CD4-positive, alpha-beta T cell (primary cell): ENCODE results near the gene NMBR. TPM values are rescaled to one million over a fixed set of nuclear protein-coding genes. Genes with fewer than 3 reads are reported as not detected.

Source experiments
- ATAC-seq: fragments of 200-7000 bp; cut with Tn5 transposase; one replicate; pipeline ENCODE4 v1.10.0; 2022; ENCODE audit warnings: mild to moderate bottlenecking; ENCODE audit not compliant: poor library complexity
- CTCF ChIA-PET: fragments of 350-600 bp; sonication (Branson Sonifier 250); formaldehyde crosslinking; loops from one replicate; lab custom pipeline; 2021; ENCODE audit warnings: antibody characterized with exemption, inconsistent platforms; lab: Charles Lee
- POLR2A ChIA-PET: fragments of 350-600 bp; sonication (Branson Sonifier 250); formaldehyde crosslinking; loops from one replicate; lab custom pipeline; 2021; ENCODE audit warnings: antibody characterized with exemption, inconsistent platforms; lab: Charles Lee
- DNase-seq, 14 experiments: peaks; one replicate each; pipeline ENCODE4 v3.0.0-alpha.2; 2013 to 2020; ENCODE audit warnings: mixed read lengths in 2 of 14
- H3K27ac ChIP-seq, 2 donors: one replicate each; pipeline versions ENCODE4 v1.5.1 to v1.7.0; 2013; ENCODE audit warnings: low read length in 2 of 2, low read depth in 1 of 2, mild to moderate bottlenecking in 1 of 2
- H3K27me3 ChIP-seq, 2 experiments: 1 replicate in 1 of 2; 2 replicates in 1 of 2; pipeline versions ENCODE4 v1.6.1 to v1.7.0; 2013; ENCODE audit warnings: low read length in 2 of 2, control low read depth in 1 of 2, mild to moderate bottlenecking in 1 of 2, moderate library complexity in 1 of 2; ENCODE audit not compliant: insufficient read depth in 2 of 2, control insufficient read depth in 1 of 2
- H3K36me3 ChIP-seq: one replicate; pipeline ENCODE4 v1.6.1; 2013; ENCODE audit warnings: low read length, control low read depth; ENCODE audit not compliant: insufficient read depth
- H3K4me1 ChIP-seq: one replicate; pipeline ENCODE4 v1.6.1; 2013; ENCODE audit warnings: low read length, control low read depth; ENCODE audit not compliant: insufficient read depth
- H3K4me3 ChIP-seq: one replicate; pipeline ENCODE4 v1.5.1; 2013; ENCODE audit warnings: mild to moderate bottlenecking, low read length, moderate library complexity
- H3K9me3 ChIP-seq, 2 experiments: 1 replicate in 1 of 2; 2 replicates in 1 of 2; pipeline versions ENCODE4 v1.6.1 to v1.7.0; 2013; ENCODE audit warnings: low read length in 2 of 2, mild to moderate bottlenecking in 2 of 2, control low read depth in 1 of 2, moderate library complexity in 1 of 2; ENCODE audit not compliant: control insufficient read depth in 1 of 2, insufficient read depth in 1 of 2
- H3K27ac Mint-ChIP-seq: one replicate; pipeline ENCODE4 v1.8.0; 2020; ENCODE audit warnings: mixed read lengths
- H3K27me3 Mint-ChIP-seq: one replicate; pipeline ENCODE4 v1.8.0; 2021; ENCODE audit warnings: mixed read lengths
- H3K36me3 Mint-ChIP-seq: one replicate; pipeline ENCODE4 v1.8.0; 2021; ENCODE audit warnings: low read depth, mixed read lengths
- H3K4me1 Mint-ChIP-seq: one replicate; pipeline ENCODE4 v1.8.0; 2021; ENCODE audit warnings: low read depth, mixed read lengths
- H3K4me3 Mint-ChIP-seq: one replicate; pipeline ENCODE4 v1.8.0; 2020; ENCODE audit warnings: mild to moderate bottlenecking, mixed read lengths
- H3K9me3 Mint-ChIP-seq: one replicate; pipeline ENCODE4 v1.8.0; 2020; ENCODE audit warnings: mixed read lengths
- CTCF ChIP-seq: fragments of 200-600 bp; IDR thresholded peaks from one replicate; pipeline ENCODE4 v1.8.0; 2022; ENCODE audit warnings: antibody characterized with exemption, mild to moderate bottlenecking
- intact Hi-C, 2 experiments: fragments of 100-400 bp; cut with DNase I in 1 of 2; cut with micrococcal nuclease in 1 of 2; formaldehyde crosslinking; loops; one replicate each; pipeline versions ENCODE4 v1.15.1 to v1.9.0; 2023 to 2025; cut with DNase I, micrococcal nuclease
- total RNA-seq, 174 experiments: library from RNA in 2 of 174; stranded (reverse) in 2 of 174; gene quantifications; one replicate each; pipeline ENCODE4 v1.2.3 and lab custom pipeline; 2021 to 2026

NMBR gene
- total RNA-seq, 2 experiments from 2014 or later: not detected

DNA sequence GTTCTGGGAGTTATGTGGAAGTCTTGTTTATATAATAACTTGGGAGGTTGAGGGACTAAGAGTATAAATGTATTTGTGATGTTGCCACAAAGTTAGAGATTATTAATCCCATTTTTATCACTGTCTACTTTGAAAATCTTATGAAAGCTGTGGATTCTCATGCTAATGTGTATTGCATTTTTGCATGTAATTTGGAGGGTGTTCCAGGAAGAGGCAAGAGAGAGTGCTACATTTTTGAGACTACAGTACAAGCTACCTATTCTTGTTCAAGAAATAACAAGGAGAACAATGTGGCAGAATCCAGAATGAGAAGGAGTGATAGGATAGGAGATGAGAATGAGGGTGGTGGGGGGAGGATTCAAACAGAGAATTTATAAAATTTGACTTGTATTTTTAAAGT is 35.1 kb upstream of the NMBR start:
- POLR2A ChIA-PET: no interaction called here
- peaks cover 64% of the 10 kb centered on the region for H3K36me3 Mint-ChIP-seq
- peaks cover 4% of the 10 kb centered on the region for H3K9me3 Mint-ChIP-seq
- Histone ChIP-seq H3K4me1 (no peaks in the 10 kb centered on the region), H3K4me3 (no peak overlapping the region), H3K27me3 (no peaks in the 10 kb centered on the region), H3K27ac (no peak overlapping the region), H3K36me3 (peaks cover 22% of the 10 kb centered on the region), H3K9me3 (peaks cover 0 to 13% of the 10 kb centered on the region in 2 experiments)
- no peak overlapping the region for H3K4me3 Mint-ChIP-seq
- CTCF ChIA-PET: interaction anchor here (1.2 to 1.4 kb wide), 2 partner anchors 25 to 26 kb away, joined by 3 read pairs; no protein-coding TSS in a partner anchor
- intact Hi-C loops: no loop called here
- ATAC-seq (no peak), DNase-seq (no peak)
- TF ChIP-seq CTCF: no peak
- H3K27ac Mint-ChIP-seq: no peak overlapping the region
- H3K4me1 Mint-ChIP-seq: peaks cover 14% of the 10 kb centered on the region
- H3K27me3 Mint-ChIP-seq: no peaks in the 10 kb centered on the region

GRCh38 chr6:142178129-142178528 is 31.2 kb upstream of the NMBR start:
- TF ChIP-seq CTCF: no peak
- no peaks in the 10 kb centered on the region for H3K27me3 ChIP-seq
- intact Hi-C loops: no loop called here
- no peaks in the 10 kb centered on the region for H3K4me1 ChIP-seq
- H3K4me3 Mint-ChIP-seq: no peak overlapping the region
- H3K27ac ChIP-seq: no peak overlapping the region
- H3K9me3 ChIP-seq: peaks cover 0 to 17% of the 10 kb centered on the region in 2 experiments
- peaks cover 49% of the 10 kb centered on the region for H3K36me3 ChIP-seq
- H3K9me3 Mint-ChIP-seq: peaks cover 7% of the 10 kb centered on the region
- peaks cover 90% of the 10 kb centered on the region for H3K36me3 Mint-ChIP-seq
- DNase-seq (no peak), ATAC-seq (no peak)
- POLR2A ChIA-PET: interaction anchor here (0.7 kb wide), 1 partner anchor 1663 kb away, joined by 3 read pairs; no protein-coding TSS in a partner anchor
- CTCF ChIA-PET: interaction anchor here (1.6 kb wide), 1 partner anchor 31 kb away, joined by 5 read pairs; the partner anchor contains the start of genes NMBR and VTA1
- H3K27me3 Mint-ChIP-seq: no peaks in the 10 kb centered on the region
- peaks cover 7% of the 10 kb centered on the region for H3K4me1 Mint-ChIP-seq
- H3K27ac Mint-ChIP-seq: no peak overlapping the region
- no peak overlapping the region for H3K4me3 ChIP-seq

GRCh38 chr6:142174703-142175102 is 27.8 kb upstream of the NMBR start:
- Histone ChIP-seq H3K36me3 (peaks cover 68% of the 10 kb centered on the region), H3K9me3 (peaks cover 0 to 17% of the 10 kb centered on the region in 2 experiments), H3K4me3 (no peak overlapping the region), H3K27me3 (no peaks in the 10 kb centered on the region), H3K27ac (no peak overlapping the region), H3K4me1 (no peaks in the 10 kb centered on the region)
- peaks cover 7% of the 10 kb centered on the region for H3K9me3 Mint-ChIP-seq
- H3K4me3 Mint-ChIP-seq: no peak overlapping the region
- POLR2A ChIA-PET: no interaction called here
- CTCF ChIA-PET: no interaction called here
- H3K4me1 Mint-ChIP-seq: no peaks in the 10 kb centered on the region
- no peak for DNase-seq
- peaks cover 99% of the 10 kb centered on the region for H3K36me3 Mint-ChIP-seq
- no peak for TF ChIP-seq CTCF
- intact Hi-C loops: no loop called here
- H3K27ac Mint-ChIP-seq: no peak overlapping the region
- H3K27me3 Mint-ChIP-seq: no peaks in the 10 kb centered on the region
- no peak for ATAC-seq
